CD4-positive, alpha-beta T cell (primary cell): Measurements from ENCODE around the gene BCL2L11. TPM values are rescaled to one million over a fixed set of nuclear protein-coding genes. Genes with fewer than 3 reads are reported as not detected.

Source experiments
- ATAC-seq: fragments of 200-7000 bp; cut with Tn5 transposase; one replicate; pipeline ENCODE4 v1.10.0; 2022; ENCODE audit warnings: mild to moderate bottlenecking; ENCODE audit not compliant: poor library complexity
- CTCF ChIA-PET: fragments of 350-600 bp; sonication (Branson Sonifier 250); formaldehyde crosslinking; loops from one replicate; lab custom pipeline; 2021; ENCODE audit warnings: antibody characterized with exemption, inconsistent platforms; lab: Charles Lee
- POLR2A ChIA-PET: fragments of 350-600 bp; sonication (Branson Sonifier 250); formaldehyde crosslinking; loops from one replicate; lab custom pipeline; 2021; ENCODE audit warnings: antibody characterized with exemption, inconsistent platforms; lab: Charles Lee
- DNase-seq, 14 experiments: peaks; one replicate each; pipeline ENCODE4 v3.0.0-alpha.2; 2013 to 2020; ENCODE audit warnings: mixed read lengths in 2 of 14
- H3K27ac ChIP-seq, 2 donors: one replicate each; pipeline versions ENCODE4 v1.5.1 to v1.7.0; 2013; ENCODE audit warnings: low read length in 2 of 2, low read depth in 1 of 2, mild to moderate bottlenecking in 1 of 2
- H3K27me3 ChIP-seq, 2 experiments: 1 replicate in 1 of 2; 2 replicates in 1 of 2; pipeline versions ENCODE4 v1.6.1 to v1.7.0; 2013; ENCODE audit warnings: low read length in 2 of 2, control low read depth in 1 of 2, mild to moderate bottlenecking in 1 of 2, moderate library complexity in 1 of 2; ENCODE audit not compliant: insufficient read depth in 2 of 2, control insufficient read depth in 1 of 2
- H3K36me3 ChIP-seq: one replicate; pipeline ENCODE4 v1.6.1; 2013; ENCODE audit warnings: low read length, control low read depth; ENCODE audit not compliant: insufficient read depth
- H3K4me1 ChIP-seq: one replicate; pipeline ENCODE4 v1.6.1; 2013; ENCODE audit warnings: low read length, control low read depth; ENCODE audit not compliant: insufficient read depth
- H3K4me3 ChIP-seq: one replicate; pipeline ENCODE4 v1.5.1; 2013; ENCODE audit warnings: mild to moderate bottlenecking, low read length, moderate library complexity
- H3K9me3 ChIP-seq, 2 experiments: 1 replicate in 1 of 2; 2 replicates in 1 of 2; pipeline versions ENCODE4 v1.6.1 to v1.7.0; 2013; ENCODE audit warnings: low read length in 2 of 2, mild to moderate bottlenecking in 2 of 2, control low read depth in 1 of 2, moderate library complexity in 1 of 2; ENCODE audit not compliant: control insufficient read depth in 1 of 2, insufficient read depth in 1 of 2
- H3K27ac Mint-ChIP-seq: one replicate; pipeline ENCODE4 v1.8.0; 2020; ENCODE audit warnings: mixed read lengths
- H3K27me3 Mint-ChIP-seq: one replicate; pipeline ENCODE4 v1.8.0; 2021; ENCODE audit warnings: mixed read lengths
- H3K36me3 Mint-ChIP-seq: one replicate; pipeline ENCODE4 v1.8.0; 2021; ENCODE audit warnings: low read depth, mixed read lengths
- H3K4me1 Mint-ChIP-seq: one replicate; pipeline ENCODE4 v1.8.0; 2021; ENCODE audit warnings: low read depth, mixed read lengths
- H3K4me3 Mint-ChIP-seq: one replicate; pipeline ENCODE4 v1.8.0; 2020; ENCODE audit warnings: mild to moderate bottlenecking, mixed read lengths
- H3K9me3 Mint-ChIP-seq: one replicate; pipeline ENCODE4 v1.8.0; 2020; ENCODE audit warnings: mixed read lengths
- CTCF ChIP-seq: fragments of 200-600 bp; IDR thresholded peaks from one replicate; pipeline ENCODE4 v1.8.0; 2022; ENCODE audit warnings: antibody characterized with exemption, mild to moderate bottlenecking
- intact Hi-C, 2 experiments: fragments of 100-400 bp; cut with DNase I in 1 of 2; cut with micrococcal nuclease in 1 of 2; formaldehyde crosslinking; loops; one replicate each; pipeline versions ENCODE4 v1.15.1 to v1.9.0; 2023 to 2025; cut with DNase I, micrococcal nuclease
- total RNA-seq, 174 experiments: library from RNA in 2 of 174; stranded (reverse) in 2 of 174; gene quantifications; one replicate each; pipeline ENCODE4 v1.2.3 and lab custom pipeline; 2021 to 2026

Gene BCL2L11
- total RNA-seq, 2 experiments from 2014 or later, result 48.6 to 50.1 TPM

GRCh38 chr2:111184725-111185310 is 64.1 kb downstream of the BCL2L11 start:
- Mint-ChIP-seq H3K27ac (no peak overlapping the region), H3K4me3 (no peak overlapping the region), H3K9me3 (no peaks in the 10 kb centered on the region), H3K27me3 (no peaks in the 10 kb centered on the region), H3K4me1 (no peaks in the 10 kb centered on the region), H3K36me3 (no peaks in the 10 kb centered on the region)
- Histone ChIP-seq H3K36me3 (no peaks in the 10 kb centered on the region), H3K27me3 (peaks cover 0 to 2% of the 10 kb centered on the region in 2 experiments), H3K9me3 (no peaks in the 10 kb centered on the region), H3K4me1 (no peaks in the 10 kb centered on the region), H3K4me3 (no peak overlapping the region), H3K27ac (no peak overlapping the region)
- DNase-seq (no peak), ATAC-seq (no peak)
- intact Hi-C loops, result no loop called here
- ChIA-PET POLR2A (no interaction called here), CTCF (no interaction called here)
- TF ChIP-seq CTCF, result no peak

- Mint-ChIP-seq H3K9me3 (no peaks in the 10 kb centered on the region), H3K4me1 (no peaks in the 10 kb centered on the region), H3K36me3 (no peaks in the 10 kb centered on the region), H3K27me3 (no peaks in the 10 kb centered on the region), H3K4me3 (no peak overlapping the region), H3K27ac (no peak overlapping the region)
- DNase-seq (no peak), ATAC-seq (no peak)
- ChIA-PET POLR2A (no interaction called here), CTCF (no interaction called here)
- Histone ChIP-seq H3K36me3 (no peaks in the 10 kb centered on the region), H3K27ac (no peak overlapping the region), H3K4me1 (no peaks in the 10 kb centered on the region), H3K9me3 (no peaks in the 10 kb centered on the region), H3K27me3 (peaks cover 0 to 2% of the 10 kb centered on the region in 2 experiments), H3K4me3 (no peak overlapping the region)
- intact Hi-C loops, result no loop called here
- TF ChIP-seq CTCF, result no peak
Measured at GRCh38 chr2:111185361-111186022, 64.8 kb downstream of the BCL2L11 start.

DNA sequence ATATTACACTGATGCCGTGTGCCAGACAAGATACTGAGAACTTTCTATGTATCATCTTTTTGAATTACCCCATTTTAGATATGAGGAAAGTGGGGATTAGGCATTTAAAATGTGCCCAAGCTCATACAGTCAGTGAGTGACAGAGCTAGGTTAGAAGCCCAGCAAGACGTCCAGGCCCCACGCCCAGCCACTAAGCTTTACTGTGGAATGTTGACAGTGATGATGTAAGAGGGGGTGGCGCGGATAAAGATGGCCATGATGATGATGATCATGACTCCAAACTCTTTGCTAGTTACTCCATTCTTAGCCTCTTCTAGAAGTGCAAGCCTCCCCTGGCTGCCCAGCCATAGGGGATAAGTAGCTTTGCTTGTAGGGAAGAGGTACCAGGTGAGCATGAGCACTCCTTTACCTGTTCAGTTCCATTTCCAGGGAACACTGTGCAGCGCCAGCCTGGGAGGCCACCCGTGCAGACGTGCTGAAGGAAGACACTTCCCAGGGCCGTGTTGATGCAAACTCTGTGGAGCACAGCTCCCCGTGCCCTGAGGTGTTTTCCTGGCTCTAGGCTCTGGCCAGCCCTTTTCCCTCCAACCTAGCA is 65.5 kb downstream of the BCL2L11 start:
- Histone ChIP-seq H3K27me3 (peaks cover 0 to 2% of the 10 kb centered on the region in 2 experiments), H3K4me3 (no peak overlapping the region), H3K36me3 (no peaks in the 10 kb centered on the region), H3K27ac (no peak overlapping the region), H3K9me3 (no peaks in the 10 kb centered on the region), H3K4me1 (no peaks in the 10 kb centered on the region)
- no peak overlapping the region for H3K27ac Mint-ChIP-seq
- no peaks in the 10 kb centered on the region for H3K27me3 Mint-ChIP-seq
- H3K9me3 Mint-ChIP-seq, result no peaks in the 10 kb centered on the region
- no peak for DNase-seq
- no peak for TF ChIP-seq CTCF
- POLR2A ChIA-PET, result no interaction called here
- H3K4me3 Mint-ChIP-seq, result no peak overlapping the region
- ATAC-seq, result no peak
- no peaks in the 10 kb centered on the region for H3K36me3 Mint-ChIP-seq
- CTCF ChIA-PET, result no interaction called here
- intact Hi-C loops, result no loop called here
- no peaks in the 10 kb centered on the region for H3K4me1 Mint-ChIP-seq
